ENCODE results near the gene PPP1R15A. TPM values are rescaled to one million over a fixed set of nuclear protein-coding genes. Genes with fewer than 3 reads are reported as not detected.
A peak's percentile ranks its signal among the peaks of the same experiment; 100 is the strongest.
"Not testable (repeated sequence)": the region's sequence is repeated elsewhere in the genome, so short reads cannot be mapped to it uniquely, and the experiment has no call there.

Gene PPP1R15A
- total RNA-seq, 1 donor from 2014 or later = 233 TPM

DNA sequence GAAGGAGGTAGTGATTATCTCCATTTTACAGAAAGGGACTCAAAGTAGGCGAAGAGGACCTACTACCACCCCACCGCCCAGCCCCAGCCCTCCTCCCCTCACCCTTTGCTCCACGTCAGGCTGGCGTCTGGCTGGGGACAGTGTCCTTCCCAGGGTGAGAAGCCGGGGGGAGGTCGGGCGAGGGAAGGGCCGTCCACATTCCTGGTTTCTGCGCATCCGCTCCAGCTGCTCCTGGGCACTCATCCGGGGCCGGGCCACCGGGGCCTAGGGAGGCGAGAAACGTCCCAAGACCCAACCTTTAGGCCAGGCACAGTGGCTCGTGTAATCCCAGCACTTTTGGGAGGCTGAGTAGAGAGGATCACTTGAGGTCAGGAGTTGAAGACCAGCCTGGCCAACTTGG, 31.2 kb upstream of the PPP1R15A start:
- Histone ChIP-seq H3K36me3 (ENCODE audit: control insufficient read depth, insufficient read depth, low read length) (no peaks in the 10 kb centered on the region), H3K4me3 (ENCODE audit: low read depth, low read length) (no peak overlapping the region), H3K27me3 (ENCODE audit: control insufficient read depth, insufficient read depth, low read length) (no peaks in the 10 kb centered on the region)
- TF ChIP-seq, protein P1, sequence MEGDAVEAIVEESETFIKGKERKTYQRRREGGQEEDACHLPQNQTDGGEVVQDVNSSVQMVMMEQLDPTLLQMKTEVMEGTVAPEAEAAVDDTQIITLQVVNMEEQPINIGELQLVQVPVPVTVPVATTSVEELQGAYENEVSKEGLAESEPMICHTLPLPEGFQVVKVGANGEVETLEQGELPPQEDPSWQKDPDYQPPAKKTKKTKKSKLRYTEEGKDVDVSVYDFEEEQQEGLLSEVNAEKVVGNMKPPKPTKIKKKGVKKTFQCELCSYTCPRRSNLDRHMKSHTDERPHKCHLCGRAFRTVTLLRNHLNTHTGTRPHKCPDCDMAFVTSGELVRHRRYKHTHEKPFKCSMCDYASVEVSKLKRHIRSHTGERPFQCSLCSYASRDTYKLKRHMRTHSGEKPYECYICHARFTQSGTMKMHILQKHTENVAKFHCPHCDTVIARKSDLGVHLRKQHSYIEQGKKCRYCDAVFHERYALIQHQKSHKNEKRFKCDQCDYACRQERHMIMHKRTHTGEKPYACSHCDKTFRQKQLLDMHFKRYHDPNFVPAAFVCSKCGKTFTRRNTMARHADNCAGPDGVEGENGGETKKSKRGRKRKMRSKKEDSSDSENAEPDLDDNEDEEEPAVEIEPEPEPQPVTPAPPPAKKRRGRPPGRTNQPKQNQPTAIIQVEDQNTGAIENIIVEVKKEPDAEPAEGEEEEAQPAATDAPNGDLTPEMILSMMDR (IDR thresholded peaks at IDR 0.05; ENCODE audit: insufficient read depth, low read length, poor library complexity, severe bottlenecking) = no peak
- DNase-seq (ENCODE audit: low read depth) = no peak

DNA sequence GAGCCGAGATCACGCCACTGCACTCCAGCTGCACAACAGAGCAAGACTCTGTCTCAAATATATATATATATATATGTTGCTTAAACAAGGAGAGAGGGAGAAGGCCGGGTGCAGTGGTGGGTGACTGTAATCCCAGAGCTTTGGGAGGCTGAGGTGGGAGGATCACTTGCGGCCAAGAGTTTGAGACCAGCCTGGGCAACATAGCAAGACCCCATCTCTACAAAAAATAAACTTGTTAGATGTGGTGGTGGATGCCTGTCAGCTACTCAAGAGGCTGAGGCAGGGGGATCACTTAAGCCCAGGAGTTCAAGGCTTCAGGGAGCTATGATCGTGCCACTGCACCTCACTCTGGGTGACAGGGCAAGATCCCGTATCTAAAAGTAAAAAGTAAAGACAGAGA, 30.6 kb upstream of the PPP1R15A start:
- TF ChIP-seq, protein P1 (IDR thresholded peaks at IDR 0.05; ENCODE audit: insufficient read depth, low read length, poor library complexity, severe bottlenecking) = no peak
- no peak for DNase-seq (ENCODE audit: low read depth)
- H3K4me3 ChIP-seq (ENCODE audit: low read depth, low read length) = no peak overlapping the region
- peaks cover under 1% of the 10 kb centered on the region for H3K36me3 ChIP-seq (ENCODE audit: control insufficient read depth, insufficient read depth, low read length)
- H3K27me3 ChIP-seq (ENCODE audit: control insufficient read depth, insufficient read depth, low read length) = no peaks in the 10 kb centered on the region

DNA sequence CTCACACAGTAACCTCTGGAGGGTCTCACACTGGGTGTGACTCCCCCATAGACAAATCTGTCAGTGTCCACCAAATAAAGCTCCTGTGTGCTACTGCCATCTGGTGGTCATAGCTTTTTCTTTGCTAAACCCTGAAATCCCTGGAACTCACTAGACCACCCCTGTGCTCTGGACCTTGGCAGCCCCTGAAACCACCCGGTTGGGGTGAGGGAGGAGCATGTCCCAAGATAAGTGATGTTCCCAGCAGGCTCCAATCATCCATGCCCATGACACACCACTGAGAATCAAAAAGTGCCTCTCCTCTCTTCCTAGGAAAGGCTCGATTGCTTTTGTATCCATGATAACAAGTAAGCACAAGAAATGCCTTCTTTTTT, 29.4 kb upstream of the PPP1R15A start:
- TF ChIP-seq, protein P1 (IDR thresholded peaks at IDR 0.05; ENCODE audit: insufficient read depth, low read length, poor library complexity, severe bottlenecking) = peak; percentile 76
- Histone ChIP-seq H3K27me3 (ENCODE audit: control insufficient read depth, insufficient read depth, low read length) (no peaks in the 10 kb centered on the region), H3K36me3 (ENCODE audit: control insufficient read depth, insufficient read depth, low read length) (peaks cover 1% of the 10 kb centered on the region), H3K4me3 (ENCODE audit: low read depth, low read length) (no peak overlapping the region)
- no peak for DNase-seq (ENCODE audit: low read depth)

DNA sequence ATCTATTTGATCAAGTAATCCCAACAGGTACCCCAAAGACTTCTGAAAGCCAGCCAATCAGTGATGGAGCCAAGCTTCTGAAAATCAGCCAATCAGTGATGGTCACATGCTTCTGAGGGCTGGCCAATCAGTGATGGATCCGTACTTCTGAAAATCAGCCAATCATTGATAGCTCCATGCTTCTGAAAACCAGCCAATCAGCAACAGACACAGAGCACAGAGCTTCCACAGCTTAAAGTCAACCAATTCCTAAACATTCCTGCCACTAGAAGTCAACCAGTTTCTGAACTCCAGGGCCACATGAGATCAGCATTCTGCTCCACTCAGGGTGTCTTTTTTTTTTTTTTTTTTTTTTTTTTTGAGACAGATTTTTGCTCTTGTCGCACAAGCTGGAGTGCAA, 27.7 kb upstream of the PPP1R15A start:
- TF ChIP-seq, protein P1 (IDR thresholded peaks at IDR 0.05; ENCODE audit: insufficient read depth, low read length, poor library complexity, severe bottlenecking) = no peak
- DNase-seq (ENCODE audit: low read depth) = no peak
- Histone ChIP-seq H3K36me3 (ENCODE audit: control insufficient read depth, insufficient read depth, low read length) (peaks cover 1% of the 10 kb centered on the region), H3K27me3 (ENCODE audit: control insufficient read depth, insufficient read depth, low read length) (no peaks in the 10 kb centered on the region), H3K4me3 (ENCODE audit: low read depth, low read length) (no peak overlapping the region)

DNA sequence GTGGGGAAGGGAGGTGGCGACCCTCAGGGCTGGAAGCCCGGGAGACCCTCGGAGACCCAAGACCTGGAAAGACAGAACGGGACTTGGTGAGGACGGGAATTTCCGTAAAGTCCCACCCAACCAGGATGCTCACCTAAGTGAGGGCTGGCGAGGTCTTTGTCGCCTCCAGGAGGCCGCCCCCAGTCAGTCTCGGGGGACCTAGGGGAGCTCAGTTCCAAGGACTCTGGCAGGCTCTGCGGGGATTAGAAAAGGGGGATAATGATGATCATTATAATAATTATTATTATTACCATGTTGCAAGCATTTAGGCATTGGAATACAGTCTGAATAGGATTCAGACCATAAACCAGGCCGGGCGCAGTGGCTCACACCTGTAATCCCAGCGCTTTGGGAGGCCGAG, 26.8 kb upstream of the PPP1R15A start:
- Histone ChIP-seq H3K4me3 (ENCODE audit: low read depth, low read length) (no peak overlapping the region), H3K36me3 (ENCODE audit: control insufficient read depth, insufficient read depth, low read length) (peaks cover 1% of the 10 kb centered on the region), H3K27me3 (ENCODE audit: control insufficient read depth, insufficient read depth, low read length) (no peaks in the 10 kb centered on the region)
- DNase-seq (ENCODE audit: low read depth) = no peak
- TF ChIP-seq, protein P1 (IDR thresholded peaks at IDR 0.05; ENCODE audit: insufficient read depth, low read length, poor library complexity, severe bottlenecking) = no peak

DNA sequence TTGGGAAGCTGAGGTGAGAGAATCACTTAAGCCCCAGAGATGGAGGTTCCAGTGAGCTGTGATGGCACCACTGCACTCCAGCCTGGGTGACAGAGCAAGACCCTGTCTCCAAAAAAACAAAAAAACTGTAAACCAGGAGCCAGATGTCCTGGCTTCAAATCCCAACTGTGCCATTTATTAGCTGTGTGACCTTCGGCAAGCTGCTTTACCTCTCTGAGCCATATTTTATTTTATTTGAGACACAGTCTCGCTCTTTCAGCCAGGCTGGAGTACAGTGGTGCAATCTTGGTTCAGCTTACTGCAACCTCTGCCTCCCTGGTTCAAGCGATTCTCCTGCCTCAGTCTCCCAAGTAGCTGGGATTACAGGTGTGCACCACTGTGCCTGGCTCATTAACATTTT, 25.6 kb upstream of the PPP1R15A start:
- not testable (repeated sequence) for DNase-seq (ENCODE audit: low read depth); H3K27me3 ChIP-seq (ENCODE audit: control insufficient read depth, insufficient read depth, low read length); H3K4me3 ChIP-seq (ENCODE audit: low read depth, low read length); H3K36me3 ChIP-seq (ENCODE audit: control insufficient read depth, insufficient read depth, low read length)
